OCI-LY1 (cell line): ENCODE measurements around the gene ARHGEF33.

Source experiments
- H2AFZ ChIP-seq: fragments of 200-600 bp; sonication (generic), shearing (Covaris generic); 2 replicates; pipeline ENCODE4 v1.6.0; 2014; ENCODE audit warnings: antibody characterized with exemption, mild to moderate bottlenecking, low read length
- H3F3A ChIP-seq: fragments of 200-600 bp; sonication (generic), shearing (Covaris generic); 2 replicates; pipeline ENCODE4 v1.6.0; 2014; ENCODE audit warnings: mild to moderate bottlenecking, antibody characterized with exemption, low read length, moderate library complexity; ENCODE audit not compliant: insufficient read depth
- H3K27ac ChIP-seq: fragments of 200-600 bp; sonication (generic); 2 replicates; pipeline ENCODE4 v1.5.1; 2014; ENCODE audit warnings: low read length, mixed run types, mild to moderate bottlenecking, low read depth; ENCODE audit not compliant: poor library complexity, severe bottlenecking
- H3K27me3 ChIP-seq: fragments of 200-600 bp; sonication (generic); 2 replicates; pipeline ENCODE4 v1.6.0; 2014; ENCODE audit warnings: antibody characterized with exemption, mild to moderate bottlenecking, low read length, moderate library complexity; ENCODE audit not compliant: insufficient read depth
- H3K36me3 ChIP-seq: fragments of 200-600 bp; sonication (generic); 2 replicates; pipeline ENCODE4 v1.6.1; 2014; ENCODE audit warnings: mild to moderate bottlenecking, antibody characterized with exemption, low read length, moderate library complexity, mixed read lengths; ENCODE audit not compliant: insufficient read depth
- H3K4me1 ChIP-seq: fragments of 200-600 bp; sonication (generic); 2 replicates; pipeline ENCODE4 v1.5.1; 2014; ENCODE audit warnings: mild to moderate bottlenecking, low read length, moderate library complexity; ENCODE audit not compliant: insufficient read depth, severe bottlenecking
- H3K4me2 ChIP-seq: fragments of 200-600 bp; sonication (generic), shearing (Covaris generic); 2 replicates; pipeline ENCODE4 v1.6.1; 2014; ENCODE audit warnings: low read length
- H3K4me3 ChIP-seq: fragments of 200-600 bp; sonication (generic); 2 replicates; pipeline ENCODE4 v1.5.1; 2014; ENCODE audit warnings: low read length, low read depth, mild to moderate bottlenecking, mixed read lengths; ENCODE audit not compliant: poor library complexity, severe bottlenecking
- H3K79me2 ChIP-seq: fragments of 200-600 bp; shearing (Covaris generic); 2 replicates; pipeline ENCODE4 v1.6.1; 2016; ENCODE audit warnings: mixed run types, low read length, mixed read lengths; ENCODE audit not compliant: insufficient read depth
- H3K9ac ChIP-seq: fragments of 200-600 bp; sonication (generic), shearing (Covaris generic); 2 replicates; pipeline ENCODE4 v1.6.1; 2014; ENCODE audit warnings: mild to moderate bottlenecking, low read length, mixed read lengths
- H3K9me2 ChIP-seq: fragments of 200-600 bp; sonication (generic), shearing (Covaris generic); 2 replicates; pipeline ENCODE4 v1.6.1; 2014; ENCODE audit warnings: low read depth, mild to moderate bottlenecking, low read length, mixed read lengths
- H3K9me3 ChIP-seq: fragments of 200-600 bp; shearing (Covaris generic); 2 replicates; pipeline ENCODE4 v1.6.1; 2014; ENCODE audit warnings: low read length, mixed read lengths
- H4K20me1 ChIP-seq: fragments of 200-600 bp; sonication (generic), shearing (Covaris generic); 2 replicates; pipeline ENCODE4 v1.6.0; 2016; ENCODE audit warnings: mild to moderate bottlenecking, low read length; ENCODE audit not compliant: insufficient read depth
- EZH2 ChIP-seq: fragments of 200-600 bp; sonication (generic), shearing (Covaris generic); IDR thresholded peaks from 2 replicates; pipeline ENCODE4 v1.8.0; 2017; ENCODE audit warnings: borderline replicate concordance, mixed run types, mild to moderate bottlenecking, antibody characterized with exemption, low read length, moderate library complexity, mixed read lengths
- TF ChIP-seq, protein P1 (sequence below): fragments of 200-600 bp; sonication (generic), shearing (Covaris generic); IDR thresholded peaks from 2 replicates; pipeline ENCODE4 v1.5.1; 2017; ENCODE audit warnings: mild to moderate bottlenecking, antibody characterized with exemption, low read length, moderate library complexity, mixed read lengths

ARHGEF33 gene

DNA sequence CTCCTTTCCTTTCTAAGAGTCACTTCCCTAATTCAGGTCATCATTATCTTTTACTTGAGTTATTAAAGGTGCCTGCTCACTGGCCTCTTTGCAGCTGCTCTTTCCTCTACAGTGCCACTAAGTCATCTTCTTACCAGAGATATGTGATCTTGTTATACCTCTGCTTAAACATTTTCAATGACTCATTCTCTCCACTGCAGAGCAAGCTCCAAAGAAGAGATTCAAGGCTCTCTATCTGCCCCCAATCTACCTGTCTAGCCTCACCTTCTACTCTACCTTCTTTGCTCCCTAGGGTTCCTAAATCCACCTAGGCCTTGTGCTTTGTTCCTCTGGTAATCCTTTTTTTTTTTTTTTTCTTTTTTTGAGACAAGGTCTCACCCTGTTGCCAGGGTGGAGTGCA is 3.1 kb downstream of the ARHGEF33 start:
- Histone ChIP-seq H2AFZ (no peak overlapping the region), H4K20me1 (no peaks in the 10 kb centered on the region), H3K79me2 (no peaks in the 10 kb centered on the region), H3K27me3 (no peaks in the 10 kb centered on the region), H3K4me3 (no peak overlapping the region), H3K27ac (no peak overlapping the region), H3K4me1 (no peaks in the 10 kb centered on the region), H3K36me3 (no peaks in the 10 kb centered on the region), H3K9me3 (no peaks in the 10 kb centered on the region), H3K9me2 (peaks cover 4% of the 10 kb centered on the region; the same call in 1 of the 2 replicates), H3K9ac (no peak overlapping the region), H3F3A (no peaks in the 10 kb centered on the region), H3K4me2 (no peak overlapping the region)
- TF ChIP-seq, protein P1, sequence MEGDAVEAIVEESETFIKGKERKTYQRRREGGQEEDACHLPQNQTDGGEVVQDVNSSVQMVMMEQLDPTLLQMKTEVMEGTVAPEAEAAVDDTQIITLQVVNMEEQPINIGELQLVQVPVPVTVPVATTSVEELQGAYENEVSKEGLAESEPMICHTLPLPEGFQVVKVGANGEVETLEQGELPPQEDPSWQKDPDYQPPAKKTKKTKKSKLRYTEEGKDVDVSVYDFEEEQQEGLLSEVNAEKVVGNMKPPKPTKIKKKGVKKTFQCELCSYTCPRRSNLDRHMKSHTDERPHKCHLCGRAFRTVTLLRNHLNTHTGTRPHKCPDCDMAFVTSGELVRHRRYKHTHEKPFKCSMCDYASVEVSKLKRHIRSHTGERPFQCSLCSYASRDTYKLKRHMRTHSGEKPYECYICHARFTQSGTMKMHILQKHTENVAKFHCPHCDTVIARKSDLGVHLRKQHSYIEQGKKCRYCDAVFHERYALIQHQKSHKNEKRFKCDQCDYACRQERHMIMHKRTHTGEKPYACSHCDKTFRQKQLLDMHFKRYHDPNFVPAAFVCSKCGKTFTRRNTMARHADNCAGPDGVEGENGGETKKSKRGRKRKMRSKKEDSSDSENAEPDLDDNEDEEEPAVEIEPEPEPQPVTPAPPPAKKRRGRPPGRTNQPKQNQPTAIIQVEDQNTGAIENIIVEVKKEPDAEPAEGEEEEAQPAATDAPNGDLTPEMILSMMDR, result no peak
- no peak for TF ChIP-seq EZH2

DNA sequence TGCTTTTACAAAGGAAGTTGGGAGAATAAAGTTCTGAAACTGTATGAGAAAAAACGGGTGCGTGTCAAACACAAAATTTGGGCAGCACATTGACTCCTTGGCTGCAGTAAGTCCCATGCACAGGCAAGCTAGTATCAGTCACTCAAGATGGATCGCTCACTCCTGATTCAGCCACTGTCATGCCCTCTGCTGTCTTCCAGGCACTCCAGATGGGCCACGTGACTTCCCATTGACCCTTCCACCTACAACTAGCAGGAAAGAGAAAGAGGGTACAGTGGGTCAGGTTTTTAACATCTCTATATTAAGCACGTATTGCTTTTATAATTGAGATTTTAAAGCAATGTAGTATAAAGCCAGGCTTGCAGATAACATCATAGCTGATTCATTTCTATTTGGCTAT is 8.6 kb downstream of the ARHGEF33 start:
- no peaks in the 10 kb centered on the region for H3K9me2 ChIP-seq
- no peaks in the 10 kb centered on the region for H3K79me2 ChIP-seq
- no peaks in the 10 kb centered on the region for H4K20me1 ChIP-seq
- H3K4me3 ChIP-seq, result no peak overlapping the region
- H3F3A ChIP-seq, result no peaks in the 10 kb centered on the region
- TF ChIP-seq EZH2, result no peak
- TF ChIP-seq, protein P1, result no peak
- H2AFZ ChIP-seq, result no peak overlapping the region
- no peak overlapping the region for H3K27ac ChIP-seq
- no peaks in the 10 kb centered on the region for H3K9me3 ChIP-seq
- no peaks in the 10 kb centered on the region for H3K36me3 ChIP-seq
- H3K4me2 ChIP-seq, result no peak overlapping the region
- no peaks in the 10 kb centered on the region for H3K27me3 ChIP-seq
- no peaks in the 10 kb centered on the region for H3K4me1 ChIP-seq
- H3K9ac ChIP-seq, result no peak overlapping the region

DNA sequence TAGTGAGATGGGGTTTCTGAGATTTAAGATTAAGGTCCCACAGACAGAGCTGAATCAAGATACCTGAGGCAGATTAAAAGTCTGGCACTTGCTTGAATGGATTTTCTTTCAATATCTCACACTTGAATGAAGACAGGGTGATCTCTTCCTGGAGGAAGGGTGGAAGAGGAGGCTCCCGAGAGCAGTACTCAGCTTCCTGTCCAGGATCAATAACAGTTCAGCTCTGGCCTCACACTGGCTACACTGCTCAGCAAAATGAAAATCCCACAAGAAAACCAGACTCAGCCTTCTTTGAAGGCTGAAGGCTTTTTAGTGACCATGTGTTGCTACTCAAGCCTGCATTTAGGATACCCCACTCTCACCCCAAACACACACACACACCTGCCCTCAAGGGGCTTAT is 11.1 kb downstream of the ARHGEF33 start:
- Histone ChIP-seq H3K36me3 (no peaks in the 10 kb centered on the region), H3K4me1 (no peaks in the 10 kb centered on the region)

More for the DNA sequence above, 11.1 kb downstream of the ARHGEF33 start:
- no peak overlapping the region for H3K4me2 ChIP-seq
- H4K20me1 ChIP-seq, result no peaks in the 10 kb centered on the region
- H3K27me3 ChIP-seq, result no peaks in the 10 kb centered on the region
- H3K79me2 ChIP-seq, result no peaks in the 10 kb centered on the region
- H3K9ac ChIP-seq, result no peak overlapping the region
- H2AFZ ChIP-seq, result no peak overlapping the region
- no peaks in the 10 kb centered on the region for H3F3A ChIP-seq
- no peak overlapping the region for H3K4me3 ChIP-seq
- H3K9me2 ChIP-seq, result no peaks in the 10 kb centered on the region
- no peaks in the 10 kb centered on the region for H3K9me3 ChIP-seq
- no peak overlapping the region for H3K27ac ChIP-seq
- TF ChIP-seq, protein P1, result no peak
- TF ChIP-seq EZH2, result no peak
